Parathyroid adenoma (tissue), 2 donors: ENCODE measurements around the gene LSM12.

Experiments used
- H2AFZ ChIP-seq: fragments of 300-600 bp; sonication (generic); one replicate; pipeline ENCODE4 v1.7.0; 2017; ENCODE audit warnings: antibody characterized with exemption, mild to moderate bottlenecking
- H3K27ac ChIP-seq: fragments of 300-600 bp; sonication (generic); one replicate; pipeline ENCODE4 v1.7.0; 2017
- H3K27me3 ChIP-seq: fragments of 300-600 bp; sonication (generic); one replicate; pipeline ENCODE4 v1.7.0; 2017; ENCODE audit warnings: low read length; ENCODE audit not compliant: control insufficient read depth, insufficient read depth
- H3K36me3 ChIP-seq: fragments of 300-600 bp; sonication (generic); one replicate; pipeline ENCODE4 v1.7.0; 2017; ENCODE audit warnings: low read length; ENCODE audit not compliant: control insufficient read depth, insufficient read depth
- H3K4me1 ChIP-seq: fragments of 300-600 bp; sonication (generic); one replicate; pipeline ENCODE4 v1.7.0; 2017; ENCODE audit warnings: control low read depth
- H3K4me2 ChIP-seq: fragments of 300-600 bp; sonication (generic); one replicate; pipeline ENCODE4 v1.7.0; 2017; ENCODE audit warnings: low read length
- H3K4me3 ChIP-seq: fragments of 300-600 bp; sonication (generic); one replicate; pipeline ENCODE4 v1.7.0; 2017; ENCODE audit warnings: low read depth, low read length
- H3K79me2 ChIP-seq: fragments of 300-600 bp; sonication (generic); one replicate; pipeline ENCODE4 v1.7.0; 2017; ENCODE audit warnings: control low read depth
- H3K9ac ChIP-seq: fragments of 300-600 bp; sonication (generic); one replicate; pipeline ENCODE4 v1.7.0; 2017; ENCODE audit warnings: mild to moderate bottlenecking
- H3K9me3 ChIP-seq: fragments of 300-600 bp; sonication (generic); one replicate; pipeline ENCODE4 v1.7.0; 2017; ENCODE audit warnings: low read length; ENCODE audit not compliant: control insufficient read depth
- CTCF ChIP-seq: fragments of 300-600 bp; sonication (generic); IDR thresholded peaks from one replicate; pipeline ENCODE4 v1.7.0; 2017; ENCODE audit warnings: antibody characterized with exemption, mild to moderate bottlenecking
- donor health status: primary hyperparathyroidism.

LSM12 gene

GRCh38 chr17:43995150-43995471, 71.4 kb downstream of the LSM12 start:
- no peaks in the 10 kb centered on the region for H3K79me2 ChIP-seq
- H3K4me2 ChIP-seq = no peak overlapping the region
- peaks cover 12% of the 10 kb centered on the region for H3K4me1 ChIP-seq
- no peaks in the 10 kb centered on the region for H3K9me3 ChIP-seq
- no peaks in the 10 kb centered on the region for H3K27me3 ChIP-seq
- H3K27ac ChIP-seq = peak overlapping the region; percentile 67
- peak overlapping the region; percentile 91 for H2AFZ ChIP-seq
- H3K4me3 ChIP-seq = no peak overlapping the region
- no peaks in the 10 kb centered on the region for H3K36me3 ChIP-seq
- no peak overlapping the region for H3K9ac ChIP-seq
- TF ChIP-seq CTCF = no peak

GRCh38 chr17:43994272-43995149, 72.0 kb downstream of the LSM12 start:
- Histone ChIP-seq H3K36me3 (no peaks in the 10 kb centered on the region), H3K4me1 (peaks cover 12% of the 10 kb centered on the region), H3K4me2 (peak overlapping the region; percentile 31), H3K27ac (peak overlapping the region; percentile 67), H3K9ac (no peak overlapping the region), H3K4me3 (no peak overlapping the region), H3K79me2 (no peaks in the 10 kb centered on the region), H3K9me3 (no peaks in the 10 kb centered on the region), H2AFZ (peak overlapping the region; percentile 91), H3K27me3 (no peaks in the 10 kb centered on the region)
- peak; percentile 98 for TF ChIP-seq CTCF

- Histone ChIP-seq H3K79me2 (no peaks in the 10 kb centered on the region), H3K4me2 (no peak overlapping the region), H3K4me1 (peaks cover 14% of the 10 kb centered on the region), H3K27ac (no peak overlapping the region), H3K9me3 (no peaks in the 10 kb centered on the region), H3K27me3 (no peaks in the 10 kb centered on the region), H3K4me3 (no peak overlapping the region), H2AFZ (no peak overlapping the region), H3K36me3 (no peaks in the 10 kb centered on the region), H3K9ac (no peak overlapping the region)
- no peak for TF ChIP-seq CTCF
These were observed 73.8 kb downstream of the LSM12 start for GRCh38 chr17:43992641-43993040.

- no peak for TF ChIP-seq CTCF
- Histone ChIP-seq H3K27me3 (no peaks in the 10 kb centered on the region), H3K9me3 (no peaks in the 10 kb centered on the region), H3K4me3 (no peak overlapping the region), H3K27ac (no peak overlapping the region), H3K4me1 (peaks cover 36% of the 10 kb centered on the region), H3K9ac (no peak overlapping the region), H3K4me2 (no peak overlapping the region), H3K36me3 (no peaks in the 10 kb centered on the region), H3K79me2 (no peaks in the 10 kb centered on the region), H2AFZ (no peak overlapping the region)
These were observed 78.2 kb downstream of the LSM12 start for GRCh38 chr17:43988301-43988700.
